GM12878 (cell line): ENCODE measurements around the gene STIL. TPM values are rescaled to one million over a fixed set of nuclear protein-coding genes. Genes with fewer than 3 reads are reported as not detected.
"Not testable (repeated sequence)": the region's sequence is repeated elsewhere in the genome, so short reads cannot be mapped to it uniquely, and the experiment has no call there.

ENCODE experiments used
- ATAC-seq: fragments of 200-7000 bp; cut with Tn5 transposase; 3 replicates; pipeline ENCODE4 v1.9.1; 2020; ENCODE audit warnings: mild to moderate bottlenecking, moderate library complexity
- BruUV-seq: library from RNA; stranded (reverse); fragments of 400-500 nt; replicated peaks from 2 replicates; lab custom pipeline; 2021; lab: Mats Ljungman, UMichigan
- CTCF ChIA-PET: fragments of 300-600 bp; sonication (Branson Sonifier 250); formaldehyde crosslinking; extraction: SDS; loops from one replicate; lab custom pipeline; 2021; ENCODE audit warnings: inconsistent platforms; lab: Yijun Ruan, JAX
- POLR2A ChIA-PET: fragments of 350-600 bp; formaldehyde crosslinking; extraction: SDS; loops from one replicate; lab custom pipeline; 2021; ENCODE audit warnings: inconsistent platforms; lab: Charles Lee
- RAD21 ChIA-PET: fragments of 300-600 bp; sonication (Branson Sonifier 250); formaldehyde crosslinking; loops from one replicate; lab custom pipeline; 2023; ENCODE audit warnings: antibody characterized with exemption; ENCODE audit not compliant: unreplicated experiment; lab: Charles Lee
- SMC1A ChIA-PET: fragments of 300-600 bp; sonication (Branson Sonifier 250); formaldehyde crosslinking; loops from one replicate; lab custom pipeline; 2023; ENCODE audit not compliant: unreplicated experiment, uncharacterized antibody; lab: Charles Lee
- DNase-seq: peaks from one replicate; pipeline ENCODE4 v3.0.0-alpha.2; 2011; ENCODE audit warnings: low read depth, low spot score
- FAIRE-seq: peaks from 3 replicates; lab custom pipeline; 2011; peaks lifted over from hg19 to GRCh38; lab: Jason Lieb, UNC
- H2AFZ ChIP-seq: 2 replicates; pipeline ENCODE4 v1.6.0; 2011; ENCODE audit warnings: low read depth, low read length, control low read depth; ENCODE audit not compliant: control insufficient read depth
- H3K27ac ChIP-seq: 2 replicates; pipeline ENCODE4 v1.5.1; 2011; ENCODE audit warnings: control low read depth; ENCODE audit not compliant: control insufficient read depth, insufficient read depth
- H3K27me3 ChIP-seq, 2 experiments: replicated peaks in 1 of 2; 2 replicates each; pipeline versions ENCODE4 v1.6.0 to v1.6.1; 2011; ENCODE audit warnings: low read length in 1 of 2; ENCODE audit not compliant: control insufficient read depth in 2 of 2, insufficient read depth in 2 of 2
- H3K36me3 ChIP-seq, 2 experiments: 2 replicates each; pipeline ENCODE4 v1.5.1; 2011; ENCODE audit warnings: low read length in 1 of 2; ENCODE audit not compliant: control insufficient read depth in 2 of 2, insufficient read depth in 2 of 2
- H3K4me1 ChIP-seq: 2 replicates; pipeline ENCODE4 v1.6.1; 2011; ENCODE audit warnings: mild to moderate bottlenecking, low read length, moderate library complexity, mixed read lengths; ENCODE audit not compliant: control insufficient read depth, insufficient read depth
- H3K4me2 ChIP-seq: 2 replicates; pipeline ENCODE4 v1.6.0; 2011; ENCODE audit warnings: control low read depth; ENCODE audit not compliant: control insufficient read depth, insufficient read depth
- H3K4me3 ChIP-seq: fragments of 200-600 bp; sonication (generic); 2 replicates; pipeline ENCODE4 v1.5.1; 2016
- H3K79me2 ChIP-seq: 2 replicates; pipeline ENCODE4 v1.6.0; 2011; ENCODE audit warnings: low read length; ENCODE audit not compliant: control insufficient read depth, insufficient read depth
- H3K9ac ChIP-seq: 2 replicates; pipeline ENCODE4 v1.8.0; 2011; ENCODE audit warnings: low read length, control low read depth, mixed read lengths; ENCODE audit not compliant: control insufficient read depth, insufficient read depth
- H3K9me3 ChIP-seq: replicated peaks from 3 replicates; pipeline ENCODE4 v1.5.1; 2011; ENCODE audit warnings: mild to moderate bottlenecking, low read length; ENCODE audit not compliant: control insufficient read depth, insufficient read depth
- H4K20me1 ChIP-seq: 2 replicates; pipeline ENCODE4 v1.6.0; 2011; ENCODE audit not compliant: control insufficient read depth, insufficient read depth
- CUX1 ChIP-seq: IDR thresholded peaks from 2 replicates; pipeline ENCODE4 v1.6.1; 2012; ENCODE audit warnings: improper control_type of control experiment, low read depth, low read length; ENCODE audit not compliant: insufficient replicate concordance
- TARDBP ChIP-seq: IDR thresholded peaks from 2 replicates; pipeline ENCODE4 v1.6.1; 2016; ENCODE audit warnings: borderline replicate concordance
- WGBS: methylation state at CpG from one replicate; pipeline ENCODE4 v1.1.6; 2016; ENCODE audit warnings: low lambda C conversion rate; ENCODE audit not compliant: insufficient replicate concordance, insufficient coverage; ENCODE audit errors: missing lambda C conversion rate; 5-methylcytosine and 5-hydroxymethylcytosine counted together
- in situ Hi-C: fragments of 300-500 bp; cut with MboI; formaldehyde crosslinking; loops from 9 replicates; pipeline ENCODE4 v1.14.3; 2018; ENCODE audit warnings: mixed read lengths
- intact Hi-C: fragments of 100-400 bp; cut with micrococcal nuclease; formaldehyde crosslinking; loops from one replicate; pipeline ENCODE4 v1.14.2; 2022; ENCODE audit not compliant: unreplicated experiment
- polyA plus RNA-seq, 11 experiments: library from polyadenylated mRNA; depleted of rRNA in 4 of 11; unstranded in 6 of 11; stranded (reverse) in 5 of 11; fragments of >200 nt; fragmentation: Nextera tagmentation in 4 of 11; fragmentation: Illumina TruSeq in 1 of 11; extraction: Ambion mirVana in 4 of 11; extraction: Trizol in 1 of 11; gene quantifications; 1 replicate in 1 of 11; 2 replicates in 10 of 11; pipeline versions ENCODE4 v1.2.1 to v1.2.3, GENCODE V29; 2011 to 2016; ENCODE audit warnings: inconsistent platforms in 2 of 11, missing spikeins in 2 of 11, low read depth in 1 of 11
- total RNA-seq, 4 experiments: library from RNA; depleted of rRNA in 3 of 4; stranded (reverse); fragments of >200 nt in 3 of 4; fragmentation: Illumina TruSeq in 1 of 4; extraction: Trizol in 1 of 4; gene quantifications; 2 replicates each; pipeline versions ENCODE4 v1.2.1 to v1.2.3, GENCODE V29; 2013 to 2021

The STIL gene
- total and polyA plus RNA-seq, 10 of the 15 experiments (the other 5 are each of a cell fraction or from before 2014, with no cell fraction given) = 6.0 to 35.1 (median 26.5) TPM

DNA sequence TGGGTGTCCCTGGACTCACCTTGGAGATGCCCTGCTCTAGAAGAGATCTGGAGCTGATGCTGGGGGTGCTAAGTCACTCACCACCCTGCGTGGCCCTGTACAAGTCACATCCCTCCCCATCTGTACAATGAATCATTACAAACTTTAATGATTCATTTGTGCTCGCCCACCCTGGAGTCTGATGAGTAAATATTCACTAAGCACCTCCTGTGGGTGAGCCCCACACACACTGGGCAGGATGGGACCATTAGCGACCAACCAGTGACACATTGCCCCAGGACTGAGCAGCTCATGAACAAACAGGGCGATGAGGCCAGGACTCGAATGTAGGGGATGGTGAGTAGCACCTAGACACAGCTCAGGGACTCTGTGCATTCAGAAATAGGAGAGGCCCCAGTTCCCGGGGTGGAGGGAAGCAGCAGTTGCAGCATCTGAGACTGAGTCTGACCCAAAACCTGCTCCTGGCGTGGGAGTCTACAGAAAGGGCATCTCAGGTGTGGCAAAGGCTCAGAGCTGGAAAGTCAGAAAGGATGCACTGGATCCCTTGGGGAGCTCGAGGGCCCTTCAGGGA is 106.1 kb downstream of the STIL start (continued):
- TF ChIP-seq CUX1 = no peak

- ATAC-seq (no peak), DNase-seq (no peak), FAIRE-seq (no peak)
- H2AFZ ChIP-seq = no peak overlapping the region
- intact Hi-C loops = no loop called here
- no peak overlapping the region for H3K4me2 ChIP-seq
- no peaks in the 10 kb centered on the region for H3K36me3 ChIP-seq
- H3K27me3 ChIP-seq = peaks cover 0 to 3% of the 10 kb centered on the region in 2 experiments; a peak in 3 of 4 replicates
- ChIA-PET CTCF (interaction anchor here (1.9 kb wide), 1 partner anchor 12 kb away, joined by 6 read pairs; no protein-coding TSS in a partner anchor), POLR2A (no interaction called here), RAD21 (no interaction called here)
- 18% methylated on average over 5 of the region's 5 CpGs for WGBS
- H3K9ac ChIP-seq = no peak overlapping the region
- H3K4me1 ChIP-seq = no peaks in the 10 kb centered on the region
- H3K79me2 ChIP-seq = no peaks in the 10 kb centered on the region
- H4K20me1 ChIP-seq = no peaks in the 10 kb centered on the region
- H3K9me3 ChIP-seq = no peaks in the 10 kb centered on the region
- no peak overlapping the region for H3K4me3 ChIP-seq
- BruUV-seq = no TSS peak
- no peak for TF ChIP-seq TARDBP
- TF ChIP-seq, all 136 proteins: peak for 0
- in situ Hi-C loops = no loop called here
- SMC1A ChIA-PET = no interaction called here
- no peak overlapping the region for H3K27ac ChIP-seq
Observed at GRCh38 chr1:47205918-47206317, 108.0 kb downstream of the STIL start.

DNA sequence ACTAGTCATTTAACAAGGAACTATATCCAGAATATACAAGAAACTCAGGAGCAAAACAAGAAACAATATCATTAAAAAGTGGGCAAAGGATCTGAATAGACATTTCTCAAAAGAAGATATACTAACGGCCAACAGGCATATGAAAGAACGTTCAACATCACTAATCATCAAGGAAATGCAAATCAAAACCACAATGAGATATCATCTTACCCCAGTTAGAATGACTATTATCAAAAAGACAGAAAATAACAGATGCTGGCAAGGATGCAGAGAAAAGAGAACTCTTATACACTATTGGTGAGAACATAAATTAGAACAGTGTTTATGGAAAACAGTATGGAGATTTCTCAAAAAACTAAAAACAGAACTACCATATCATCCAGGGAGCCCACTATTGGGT is 110.4 kb downstream of the STIL start:
- RAD21 ChIA-PET, POLR2A ChIA-PET: not testable (repeated sequence)

More for the DNA sequence above, 110.4 kb downstream of the STIL start:
- H3K4me1 ChIP-seq, intact Hi-C loops, H2AFZ ChIP-seq, FAIRE-seq, in situ Hi-C loops, H3K4me3 ChIP-seq, DNase-seq, H3K27ac ChIP-seq, H3K4me2 ChIP-seq, H3K9ac ChIP-seq, ATAC-seq, H3K36me3 ChIP-seq, H3K27me3 ChIP-seq, H3K79me2 ChIP-seq, H3K9me3 ChIP-seq, H4K20me1 ChIP-seq, BruUV-seq: not testable (repeated sequence)
- ChIA-PET SMC1A (interaction anchor here (1.4 kb wide), 1 partner anchor 10 kb away, joined by 3 read pairs; no protein-coding TSS in a partner anchor), CTCF (interaction anchor here (0.9 kb wide), 1 partner anchor 12 kb away, joined by 3 read pairs; no protein-coding TSS in a partner anchor)
- WGBS = 5% methylated on average over 2 of the region's 2 CpGs
